ENCODE measurements around the gene SH3TC1. TPM values are rescaled to one million over a fixed set of nuclear protein-coding genes. Genes with fewer than 3 reads are reported as not detected.

The SH3TC1 gene
- polyA plus RNA-seq, 2 of the 4 experiments (the other 2 are of a cell fraction), result 2.8 to 7.4 TPM

DNA sequence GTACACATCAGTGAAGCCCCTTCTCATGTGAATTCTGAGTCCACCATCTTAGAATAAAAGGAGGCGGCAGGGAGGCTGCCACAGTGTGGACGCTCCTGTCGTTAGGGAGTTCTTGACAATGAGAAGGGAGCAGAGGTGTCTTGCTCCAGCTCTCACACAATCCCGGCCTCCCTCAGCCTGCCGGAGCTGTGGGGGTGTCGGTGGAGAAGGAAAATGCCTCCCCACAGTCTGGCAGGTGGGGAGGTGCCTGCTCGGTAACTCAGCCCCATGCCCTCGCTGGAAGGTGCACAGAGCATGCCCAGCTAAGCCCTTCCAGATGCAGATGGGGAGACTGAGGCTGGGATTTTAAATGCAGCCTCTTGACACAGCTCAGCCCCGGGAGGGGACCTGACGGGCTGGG is 20.0 kb upstream of the SH3TC1 start (continued):
- no peak for TF ChIP-seq ZFP36 (IDR thresholded peaks at IDR 0.05; ENCODE audit: borderline replicate concordance, partially characterized antibody)

- Histone ChIP-seq H3K4me1 (peaks cover 34% of the 10 kb centered on the region), H3K4me2 (no peak overlapping the region), H3K4me3 (no peak overlapping the region), H3K27ac (no peak overlapping the region), H3K9me3 (no peaks in the 10 kb centered on the region)
- POLR2A ChIA-PET, result no interaction called here
- FAIRE-seq (no peak), ATAC-seq (no peak), DNase-seq (ENCODE audit: low read depth in 1 of 2, low spot score in 1 of 2) (no peak)
- TF ChIP-seq CBX2 (IDR thresholded peaks at IDR 0.05; ENCODE audit: borderline replicate concordance, low read depth) (no peak), SMC3 (IDR thresholded peaks at IDR 0.05) (no peak), FOXS1 (CRISPR knock-in tag; IDR thresholded peaks at IDR 0.05) (no peak), HDAC2 (IDR thresholded peaks at IDR 0.05) (no peak), HOXA7 (CRISPR knock-in tag; IDR thresholded peaks at IDR 0.05) (no peak), BHLHE40 (IDR thresholded peaks at IDR 0.05; ENCODE audit: low read depth, low read length) (no peak), RAD21 (conservative IDR thresholded peaks at IDR 0.05 in 1 of 2, IDR thresholded peaks at IDR 0.05 in 1 of 2) (no peak), TFCP2L1 (CRISPR knock-in tag; IDR thresholded peaks at IDR 0.05) (no peak), GATA3 (IDR thresholded peaks at IDR 0.05; ENCODE audit: borderline replicate concordance) (no peak), NFE2L2 (conservative IDR thresholded peaks at IDR 0.05; ENCODE audit: low read length) (no peak), E2F6 (IDR thresholded peaks at IDR 0.05; ENCODE audit: borderline replicate concordance, low read depth) (no peak), EP300 (IDR thresholded peaks at IDR 0.05) (no peak), POLR2A (IDR thresholded peaks at IDR 0.05; ENCODE audit: low read length) (no peak), ZFP36 (IDR thresholded peaks at IDR 0.05; ENCODE audit: borderline replicate concordance, partially characterized antibody) (no peak), SREBF2 (IDR thresholded peaks at IDR 0.05) (no peak), HMGXB4 (CRISPR knock-in tag; IDR thresholded peaks at IDR 0.05; ENCODE audit: borderline replicate concordance) (no peak), MAZ (IDR thresholded peaks at IDR 0.05; ENCODE audit: borderline replicate concordance, low read depth, low read length) (no peak)
- TF ChIP-seq, protein P1, sequence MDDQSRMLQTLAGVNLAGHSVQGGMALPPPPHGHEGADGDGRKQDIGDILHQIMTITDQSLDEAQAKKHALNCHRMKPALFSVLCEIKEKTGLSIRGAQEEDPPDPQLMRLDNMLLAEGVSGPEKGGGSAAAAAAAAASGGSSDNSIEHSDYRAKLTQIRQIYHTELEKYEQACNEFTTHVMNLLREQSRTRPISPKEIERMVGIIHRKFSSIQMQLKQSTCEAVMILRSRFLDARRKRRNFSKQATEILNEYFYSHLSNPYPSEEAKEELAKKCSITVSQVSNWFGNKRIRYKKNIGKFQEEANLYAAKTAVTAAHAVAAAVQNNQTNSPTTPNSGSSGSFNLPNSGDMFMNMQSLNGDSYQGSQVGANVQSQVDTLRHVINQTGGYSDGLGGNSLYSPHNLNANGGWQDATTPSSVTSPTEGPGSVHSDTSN (IDR thresholded peaks at IDR 0.05), result no peak
- CTCF ChIA-PET, result interaction anchor here (0.7 to 8.0 kb wide), 7 partner anchors 15 to 223 kb away, joined by 3 to 122 read pairs (median 3); partner anchors contain the start of gene SH3TC1
- WGBS (ENCODE audit: missing lambda C conversion rate), result 93% methylated on average over 4 of the region's 9 CpGs
Measured at GRCh38 chr4:8179771-8180170, 19.3 kb upstream of the SH3TC1 start.

DNA sequence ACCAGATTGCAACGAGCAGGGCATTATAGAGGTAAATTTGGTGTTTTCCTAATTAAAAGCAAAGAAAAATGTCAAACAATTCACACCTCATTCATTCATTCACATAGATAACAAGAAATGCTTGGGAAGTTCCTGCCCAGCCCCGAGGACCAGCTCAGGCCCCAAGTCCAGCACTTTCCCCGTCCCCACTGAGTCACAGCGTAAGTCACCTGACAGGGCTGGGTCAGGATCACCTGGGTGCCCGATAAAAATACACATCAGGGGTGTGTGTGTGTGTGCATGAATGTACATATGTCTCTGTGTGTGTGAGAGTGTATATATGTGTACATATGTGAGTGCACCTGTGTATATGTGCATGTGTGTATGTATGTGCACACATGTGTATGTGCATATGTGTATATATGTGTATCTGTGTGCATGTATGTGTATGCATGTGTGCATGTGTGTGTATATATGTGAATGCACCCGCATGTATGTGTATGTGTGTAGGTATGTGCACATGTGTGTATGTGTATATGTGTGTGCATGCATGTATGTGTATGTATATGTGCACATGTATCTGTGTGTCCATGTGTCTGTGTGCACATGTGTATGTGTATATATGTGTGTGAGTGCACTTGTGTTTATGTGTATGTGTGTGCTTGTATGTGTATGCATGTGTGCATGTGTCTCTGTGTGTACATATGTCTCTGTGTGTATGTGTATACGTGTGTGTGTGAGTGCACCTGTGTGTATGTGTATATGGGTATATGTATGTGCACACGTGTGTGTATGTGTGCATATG is 18.6 kb upstream of the SH3TC1 start:
- no peak for FAIRE-seq
- H3K4me2 ChIP-seq, result no peak overlapping the region
- ChIA-PET CTCF (interaction anchor here (0.9 to 8.0 kb wide), 4 partner anchors 15 to 223 kb away, joined by 3 to 122 read pairs (median 4); partner anchors contain the start of gene SH3TC1), POLR2A (no interaction called here)
- ATAC-seq, result no peak
- 55% methylated on average over 8 of the region's 8 CpGs for WGBS (ENCODE audit: missing lambda C conversion rate)
- DNase-seq (ENCODE audit: low read depth in 1 of 2, low spot score in 1 of 2), result no peak
- no peak overlapping the region for H3K4me3 ChIP-seq
- H3K4me1 ChIP-seq, result peaks cover 40% of the 10 kb centered on the region
- no peak overlapping the region for H3K27ac ChIP-seq
- H3K9me3 ChIP-seq, result no peaks in the 10 kb centered on the region
- TF ChIP-seq ZC3H11A (IDR thresholded peaks at IDR 0.05) (no peak), JUNB (IDR thresholded peaks at IDR 0.05) (no peak), FOSB (CRISPR knock-in tag; IDR thresholded peaks at IDR 0.05) (no peak), HDAC2 (IDR thresholded peaks at IDR 0.05) (no peak), MYC (IDR thresholded peaks at IDR 0.05; ENCODE audit: borderline replicate concordance, low read length) (no peak), MAZ (IDR thresholded peaks at IDR 0.05; ENCODE audit: borderline replicate concordance, low read depth, low read length) (no peak), CBX2 (IDR thresholded peaks at IDR 0.05; ENCODE audit: borderline replicate concordance, low read depth) (no peak), POLR2AphosphoS2 (conservative IDR thresholded peaks at IDR 0.05; ENCODE audit: low read length) (no peak), TP53 (CRISPR knock-in tag; IDR thresholded peaks at IDR 0.05) (no peak), GATA3 (IDR thresholded peaks at IDR 0.05; ENCODE audit: borderline replicate concordance) (no peak), CTCF (IDR thresholded peaks at IDR 0.05) (no peak), POLR2A (IDR thresholded peaks at IDR 0.05; ENCODE audit: low read length) (no peak)
- TF ChIP-seq, protein P2, sequence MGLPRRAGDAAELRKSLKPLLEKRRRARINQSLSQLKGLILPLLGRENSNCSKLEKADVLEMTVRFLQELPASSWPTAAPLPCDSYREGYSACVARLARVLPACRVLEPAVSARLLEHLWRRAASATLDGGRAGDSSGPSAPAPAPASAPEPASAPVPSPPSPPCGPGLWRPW (IDR thresholded peaks at IDR 0.05), result no peak
- TF ChIP-seq, protein P1 (IDR thresholded peaks at IDR 0.05), result no peak
- TF ChIP-seq, protein P3, sequence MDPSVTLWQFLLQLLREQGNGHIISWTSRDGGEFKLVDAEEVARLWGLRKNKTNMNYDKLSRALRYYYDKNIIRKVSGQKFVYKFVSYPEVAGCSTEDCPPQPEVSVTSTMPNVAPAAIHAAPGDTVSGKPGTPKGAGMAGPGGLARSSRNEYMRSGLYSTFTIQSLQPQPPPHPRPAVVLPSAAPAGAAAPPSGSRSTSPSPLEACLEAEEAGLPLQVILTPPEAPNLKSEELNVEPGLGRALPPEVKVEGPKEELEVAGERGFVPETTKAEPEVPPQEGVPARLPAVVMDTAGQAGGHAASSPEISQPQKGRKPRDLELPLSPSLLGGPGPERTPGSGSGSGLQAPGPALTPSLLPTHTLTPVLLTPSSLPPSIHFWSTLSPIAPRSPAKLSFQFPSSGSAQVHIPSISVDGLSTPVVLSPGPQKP (IDR thresholded peaks at IDR 0.05; ENCODE audit: low read depth, low read length), result no peak
